SIG-M5 (cell line): ENCODE measurements around the gene CCR4.
"Not testable (repeated sequence)": the region's sequence is repeated elsewhere in the genome, so short reads cannot be mapped to it uniquely, and the experiment has no call there.

Experiments
- DNase-seq: peaks from one replicate; lab custom pipeline; 2025; lab: John Stamatoyannopoulos, UW

Gene CCR4

DNA sequence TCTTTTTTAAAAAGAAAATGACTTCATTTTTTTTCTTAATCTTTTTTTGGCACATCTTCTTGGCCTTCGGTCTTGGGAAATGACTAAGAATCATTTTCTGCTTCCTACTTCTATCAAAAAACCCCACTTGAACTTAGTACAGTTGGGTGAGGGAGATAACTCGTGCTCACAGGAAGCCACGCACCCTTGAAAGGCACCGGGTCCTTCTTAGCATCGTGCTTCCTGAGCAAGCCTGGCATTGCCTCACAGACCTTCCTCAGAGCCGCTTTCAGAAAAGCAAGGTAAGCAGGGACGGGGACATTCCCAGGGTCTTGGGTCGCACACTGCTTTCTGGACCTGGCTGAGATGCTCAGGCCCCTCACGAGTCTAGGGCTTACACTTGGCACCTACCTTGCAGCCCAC, at the start of gene CCR4:
Gene CCR4, plus strand, starts transcription at position 235 of the 402 bp plus-strand sequence. CDS start 1,779 bp downstream, outside the sequence.
- DNase-seq: no peak

GRCh38 chr3:32902887-32903371, 48.5 kb upstream of the CCR4 start:
- not testable (repeated sequence) for DNase-seq

DNA sequence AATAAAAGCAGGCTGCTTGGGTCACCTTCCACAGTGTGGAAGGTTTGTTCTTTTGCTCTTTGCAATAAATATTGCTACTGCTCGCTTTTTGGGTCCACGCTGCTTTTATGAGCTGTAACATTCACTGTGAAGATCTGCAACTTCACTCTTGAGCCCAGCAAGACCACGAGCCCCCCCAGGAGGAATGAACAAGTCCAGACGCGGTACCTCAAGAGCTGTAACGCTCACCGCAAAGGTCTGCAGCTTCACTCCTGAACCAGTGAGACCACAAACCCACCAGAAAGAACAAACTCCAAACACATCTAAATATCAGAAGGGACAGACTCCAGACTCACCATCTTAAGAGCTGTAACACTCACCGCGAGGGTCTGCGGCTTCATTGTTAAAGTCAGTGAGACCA, 47.5 kb upstream of the CCR4 start:
- no peak for DNase-seq

DNA sequence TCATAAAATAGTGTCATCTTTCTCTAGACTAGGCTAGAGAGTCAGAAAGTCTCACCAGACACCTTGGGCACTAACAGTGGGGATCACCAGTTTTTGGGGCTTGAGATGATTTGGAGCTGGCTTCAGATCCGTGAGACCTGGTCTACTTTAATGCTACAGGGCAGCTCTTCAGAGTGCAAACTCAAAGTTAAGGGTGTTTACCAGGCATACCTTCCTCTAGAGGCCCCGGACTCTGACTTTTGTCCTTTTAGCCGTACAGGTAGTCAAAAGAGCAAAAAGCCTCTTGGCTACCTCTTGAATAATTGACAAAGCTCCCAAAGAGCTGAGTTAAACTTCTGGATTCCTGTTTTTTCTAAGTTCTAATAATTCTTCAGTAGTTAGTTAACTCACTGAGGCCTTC, 41.4 kb upstream of the CCR4 start:
- DNase-seq: no peak

- no peak for DNase-seq
Measured at GRCh38 chr3:32910954-32911353, 40.5 kb upstream of the CCR4 start.

DNA sequence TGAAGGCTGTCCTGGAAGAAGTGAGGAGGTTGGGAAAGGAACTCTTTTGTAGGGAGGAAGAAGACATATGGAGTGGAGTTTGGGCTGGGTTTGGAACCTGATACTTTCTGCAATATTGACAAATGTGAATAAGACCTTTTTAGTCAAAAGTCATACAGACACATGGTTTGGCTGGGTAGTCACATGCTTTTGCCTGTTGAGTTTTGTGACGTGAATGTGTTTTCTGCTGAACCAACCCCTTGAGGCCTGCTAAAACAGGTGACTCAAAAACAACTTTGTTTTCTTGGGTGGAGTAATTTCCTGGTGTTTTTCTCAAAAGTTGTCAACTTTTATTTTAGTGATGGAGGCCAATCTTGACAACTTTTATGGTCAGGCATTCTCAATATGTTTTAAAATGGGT, 39.4 kb upstream of the CCR4 start:
- no peak for DNase-seq

GRCh38 chr3:32913790-32914446, 37.5 kb upstream of the CCR4 start:
- DNase-seq: no peak

GRCh38 chr3:32919920-32920319, 31.5 kb upstream of the CCR4 start:
- no peak for DNase-seq

GRCh38 chr3:32922078-32922477, 29.4 kb upstream of the CCR4 start:
- no peak for DNase-seq

- no peak for DNase-seq
Measured at GRCh38 chr3:32930161-32930560, 21.3 kb upstream of the CCR4 start.

- DNase-seq: not testable (repeated sequence)
Measured at GRCh38 chr3:32931273-32931672, 20.2 kb upstream of the CCR4 start.

DNA sequence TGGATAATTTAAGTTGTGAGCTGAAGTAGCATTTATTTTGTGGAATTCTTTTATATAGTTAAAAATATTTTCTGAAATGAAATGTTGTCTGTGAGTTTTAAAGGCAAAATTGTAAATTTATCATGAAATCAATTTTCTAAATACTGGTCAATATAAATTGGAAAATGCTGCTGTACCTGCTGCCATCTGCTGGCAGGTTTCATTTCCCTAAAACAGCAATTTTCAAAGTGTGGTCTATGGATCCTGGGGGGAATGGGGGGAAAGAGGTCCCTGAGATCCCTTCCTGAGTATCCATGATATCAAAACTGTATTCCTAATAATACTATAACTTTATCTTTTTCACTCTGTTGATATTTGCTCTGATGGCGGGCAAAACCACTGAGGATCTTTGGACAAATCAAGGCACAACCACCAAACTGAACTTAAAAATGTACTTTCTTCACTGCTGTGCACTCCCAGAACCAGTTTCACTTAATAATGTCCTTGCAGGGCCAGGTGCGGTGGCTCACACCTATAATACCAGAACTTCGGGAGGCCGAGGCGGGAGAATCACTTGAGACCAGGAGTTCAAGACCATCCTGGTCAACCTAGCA, 17.2 kb upstream of the CCR4 start:
- no peak for DNase-seq

DNA sequence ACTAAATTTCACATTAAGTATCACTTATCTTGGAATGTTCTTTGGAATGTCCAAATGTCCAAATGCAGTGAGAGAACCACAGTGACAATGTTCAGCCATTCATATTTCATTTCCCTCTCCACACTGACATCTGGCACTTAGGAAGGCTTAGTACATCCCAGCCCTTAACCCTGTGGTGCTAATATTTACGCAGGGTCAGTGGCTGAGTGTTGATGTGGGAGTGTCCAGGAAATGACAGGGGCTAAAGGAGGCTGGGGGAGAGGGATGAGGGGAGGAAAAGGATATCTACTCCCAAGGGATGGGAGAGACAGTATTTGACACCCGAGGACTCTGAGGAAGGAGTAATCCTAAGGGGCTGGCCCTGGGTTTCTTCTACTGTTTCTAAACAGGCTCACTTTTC, 14.1 kb upstream of the CCR4 start:
- DNase-seq: no peak

- not testable (repeated sequence) for DNase-seq
Measured at GRCh38 chr3:32939531-32940284, 11.7 kb upstream of the CCR4 start.

DNA sequence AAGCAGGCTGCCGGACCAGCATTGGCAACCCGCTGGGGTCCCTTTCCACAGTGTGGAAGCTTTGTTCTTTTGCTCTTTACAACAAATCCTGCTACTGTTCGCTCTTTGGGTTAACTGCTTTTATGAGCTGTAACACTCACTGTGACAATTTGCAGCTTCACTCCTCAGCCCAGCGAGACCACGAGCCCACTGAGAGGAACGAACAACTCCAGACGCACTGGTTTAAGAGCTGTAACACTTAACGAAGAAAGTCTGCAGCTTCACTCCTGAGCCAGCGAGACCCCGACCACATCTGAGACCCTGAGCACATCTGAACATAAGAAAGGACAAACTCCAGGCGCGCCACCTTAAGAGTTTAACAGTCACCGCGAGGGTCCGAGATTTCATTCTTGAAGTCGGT, 10.7 kb upstream of the CCR4 start:
- DNase-seq: no peak

DNA sequence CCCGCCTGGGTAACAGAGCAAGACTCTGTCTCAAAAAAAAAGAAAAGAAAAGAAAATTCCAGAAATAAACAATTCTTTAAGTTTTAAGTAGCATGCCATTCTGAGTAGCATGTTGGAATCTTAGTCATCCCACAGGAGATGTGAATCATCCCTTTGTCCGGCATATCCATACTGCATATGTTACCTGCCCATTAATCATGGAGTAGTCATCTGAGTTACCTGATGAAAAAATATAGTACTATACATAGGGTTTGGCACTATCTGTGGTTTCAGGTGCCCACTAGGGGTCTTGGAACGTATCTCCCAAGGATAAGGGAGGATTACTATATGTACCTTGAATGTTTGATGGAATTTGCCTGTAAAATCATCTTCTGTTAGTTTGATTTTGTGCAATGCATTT, 6.3 kb upstream of the CCR4 start:
- no peak for DNase-seq

DNA sequence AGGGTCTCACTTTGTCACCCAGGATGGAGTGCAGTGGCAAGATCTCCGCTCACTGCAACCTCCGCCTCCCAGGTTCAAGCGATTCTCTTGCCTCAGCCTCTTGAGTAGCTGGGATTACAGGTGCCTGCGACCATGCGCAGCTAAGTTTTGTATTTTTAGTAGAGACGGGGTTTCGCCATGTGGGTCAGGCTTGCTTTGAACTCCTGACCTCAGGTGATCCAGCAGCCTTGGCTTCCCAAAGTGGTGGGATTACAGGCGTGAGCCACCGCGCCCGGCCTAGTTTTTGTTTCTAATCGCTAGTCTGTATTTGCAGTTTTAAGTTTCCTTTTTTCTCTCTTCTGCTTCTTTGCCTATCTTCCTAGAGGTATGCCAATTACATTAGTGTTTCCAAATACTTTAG, 5.8 kb upstream of the CCR4 start:
- not testable (repeated sequence) for DNase-seq

DNA sequence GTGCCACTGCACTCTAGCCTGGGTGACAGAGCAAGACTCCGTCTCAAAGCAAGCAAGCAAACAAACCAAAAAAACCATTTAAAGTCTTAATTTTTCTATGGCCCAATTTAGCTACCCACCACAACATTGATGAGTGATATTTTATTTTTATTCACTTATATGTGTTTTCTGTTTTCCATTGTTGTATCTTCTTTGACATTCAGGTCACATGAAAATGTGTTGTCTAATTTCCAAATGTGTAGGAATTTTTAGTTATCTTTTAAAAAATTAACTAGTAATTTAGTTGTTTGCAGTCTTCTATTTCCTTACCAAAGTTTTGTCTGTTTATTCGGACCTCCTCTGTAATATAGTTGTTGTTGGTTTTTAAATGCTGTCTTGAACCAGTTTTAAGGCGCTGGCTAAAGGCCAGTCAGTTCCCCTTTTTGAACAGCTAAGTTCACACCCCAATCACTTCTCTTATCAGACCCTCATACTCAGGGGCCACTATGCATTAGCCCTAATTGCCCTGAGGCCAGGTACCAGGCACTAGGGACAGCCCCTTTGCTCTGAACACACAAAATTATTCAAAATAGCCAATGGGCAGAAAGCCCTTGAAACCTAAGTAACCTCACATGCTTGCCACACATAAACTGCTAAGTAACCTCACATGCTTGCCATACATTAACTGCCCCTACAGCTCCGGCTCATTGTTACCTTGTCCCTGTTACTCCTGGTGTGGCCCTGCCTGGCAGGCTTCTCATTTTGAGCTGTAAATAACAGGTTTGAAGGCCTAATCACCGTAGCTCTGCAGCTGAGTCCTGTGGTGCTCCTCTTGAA, 4.3 kb upstream of the CCR4 start:
- DNase-seq: no peak

- no peak for DNase-seq
Measured at GRCh38 chr3:32947789-32948238, 3.6 kb upstream of the CCR4 start.

DNA sequence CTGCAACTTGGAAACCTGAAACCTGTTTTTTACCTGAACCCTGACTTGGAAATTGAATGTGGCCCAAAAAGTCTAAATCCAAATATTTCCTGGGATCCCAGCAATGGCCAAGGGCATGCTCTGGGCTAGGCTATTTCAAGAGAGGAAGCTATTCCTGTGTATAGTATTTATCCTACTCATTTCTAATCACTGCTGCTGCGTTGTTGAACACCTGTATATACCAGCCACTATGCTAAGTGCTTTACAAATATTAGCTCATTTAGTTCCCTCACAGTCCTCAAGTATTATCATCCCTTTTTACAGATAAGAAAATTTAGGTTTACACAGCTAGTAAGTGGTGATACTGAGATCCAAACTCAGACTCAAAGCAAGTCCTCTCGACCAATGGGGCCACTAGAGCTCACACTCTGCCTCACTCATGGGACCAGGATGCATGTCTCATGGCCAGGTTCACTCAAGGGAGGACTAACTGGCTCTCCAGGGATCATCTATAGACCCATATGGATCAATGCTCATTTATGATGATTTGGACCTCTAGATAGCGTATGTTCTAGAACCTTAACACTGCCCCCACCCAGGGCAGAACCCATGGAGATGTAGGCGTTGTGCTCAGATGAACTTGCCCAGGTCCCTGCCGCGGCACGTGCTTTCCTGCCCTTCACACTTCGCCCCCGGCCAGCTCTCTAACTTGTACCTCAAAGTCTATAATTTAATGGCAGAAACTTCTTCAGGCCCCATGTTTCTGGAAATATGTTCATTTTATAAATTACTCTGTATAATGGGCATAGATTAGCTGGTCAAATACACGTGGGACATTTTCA, 2.6 kb upstream of the CCR4 start:
- DNase-seq: no peak

DNA sequence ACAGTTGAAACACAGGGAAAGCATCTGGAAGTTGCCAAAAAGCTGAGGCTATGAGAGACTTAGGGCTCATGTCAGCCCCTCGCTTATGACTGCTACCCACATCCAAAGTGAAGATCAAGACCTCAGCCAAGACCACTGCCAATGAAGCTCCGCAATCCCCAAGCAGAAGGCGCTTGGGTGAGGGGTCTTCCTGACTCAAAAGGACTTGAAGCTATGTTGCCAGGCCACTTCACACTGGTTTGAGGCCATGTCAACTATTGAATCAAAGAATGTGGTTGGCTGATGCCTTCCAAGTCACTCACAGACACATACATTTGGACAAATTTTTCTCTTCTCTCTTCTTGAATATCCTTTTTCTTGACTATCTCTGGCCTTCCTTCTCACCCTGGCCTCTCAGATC, 928 bp upstream of the CCR4 start:
- DNase-seq: no peak
